ENCODE results near the gene BAZ2B. TPM values are rescaled to one million over a fixed set of nuclear protein-coding genes. Genes with fewer than 3 reads are reported as not detected.

The BAZ2B gene
- total RNA-seq, 2 experiments from 2014 or later = 17.9 to 18.5 TPM

DNA sequence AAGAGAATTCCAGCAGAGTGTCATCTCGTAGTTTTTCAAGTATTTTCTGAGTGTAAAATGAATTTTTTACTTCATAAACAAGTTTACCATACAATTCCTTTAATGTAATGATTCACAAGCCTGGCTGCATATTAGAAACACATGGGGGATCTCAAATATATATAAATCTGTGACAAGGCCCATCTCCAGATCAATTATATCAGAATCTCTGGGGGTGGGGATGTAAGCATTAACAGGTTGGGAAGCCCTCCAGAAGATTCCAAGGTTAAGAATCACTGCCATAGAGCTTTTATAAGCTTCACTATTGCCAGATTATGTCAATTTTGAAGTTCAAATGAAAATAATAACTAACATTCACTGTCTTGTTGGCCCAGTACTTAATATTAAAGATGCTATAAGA lies 111.2 kb downstream of the BAZ2B start:
- ATAC-seq (ENCODE audit: poor library complexity) = no peak

GRCh38 chr2:159501743-159502142 lies 114.6 kb downstream of the BAZ2B start:
- no peaks in the 10 kb centered on the region for H3K4me1 ChIP-seq (ENCODE audit: insufficient read depth, low read length)
- peaks cover 29% of the 10 kb centered on the region for H3K36me3 Mint-ChIP-seq (ENCODE audit: low read depth)
- intact Hi-C loops (cut with DNase I, micrococcal nuclease) = no loop called here
- peaks cover 31% of the 10 kb centered on the region for H3K4me1 Mint-ChIP-seq (ENCODE audit: low read depth)
- H3K27me3 ChIP-seq (ENCODE audit: control insufficient read depth in 1 of 2, insufficient read depth in 2 of 2, low read length in 2 of 2) = no peaks in the 10 kb centered on the region
- H3K27ac Mint-ChIP-seq = no peak overlapping the region
- H3K4me3 ChIP-seq (ENCODE audit: low read length) = no peak overlapping the region
- H3K4me3 Mint-ChIP-seq = no peak overlapping the region
- no peaks in the 10 kb centered on the region for H3K36me3 ChIP-seq (ENCODE audit: insufficient read depth, low read length)
- DNase-seq (no peak), ATAC-seq (ENCODE audit: poor library complexity) (no peak)
- H3K27ac ChIP-seq (ENCODE audit: low read depth in 1 of 2, low read length in 2 of 2) = no peak overlapping the region
- H3K27me3 Mint-ChIP-seq = no peaks in the 10 kb centered on the region
- ChIA-PET POLR2A (no interaction called here), CTCF (no interaction called here)
- peaks cover 0 to 4% of the 10 kb centered on the region in 2 experiments for H3K9me3 ChIP-seq (ENCODE audit: control insufficient read depth in 1 of 2, insufficient read depth in 1 of 2, low read length in 2 of 2)
- no peak for TF ChIP-seq CTCF (IDR thresholded peaks at IDR 0.05)
- peaks cover 14% of the 10 kb centered on the region for H3K9me3 Mint-ChIP-seq

More for the DNA sequence above, 111.2 kb downstream of the BAZ2B start:
- no peak for TF ChIP-seq CTCF (IDR thresholded peaks at IDR 0.05)
- Histone ChIP-seq H3K4me1 (ENCODE audit: insufficient read depth, low read length) (peaks cover 4% of the 10 kb centered on the region), H3K27me3 (ENCODE audit: control insufficient read depth in 1 of 2, insufficient read depth in 2 of 2, low read length in 2 of 2) (no peaks in the 10 kb centered on the region), H3K4me3 (ENCODE audit: low read length) (no peak overlapping the region), H3K27ac (ENCODE audit: low read depth in 1 of 2, low read length in 2 of 2) (no peak overlapping the region), H3K36me3 (ENCODE audit: insufficient read depth, low read length) (no peaks in the 10 kb centered on the region), H3K9me3 (ENCODE audit: control insufficient read depth in 1 of 2, insufficient read depth in 1 of 2, low read length in 2 of 2) (peaks cover 0 to 4% of the 10 kb centered on the region in 2 experiments)
- ChIA-PET CTCF (interaction anchor here (0.5 kb wide), 1 partner anchor 363 kb away, joined by 3 read pairs; no protein-coding TSS in a partner anchor), POLR2A (interaction anchor here (1.1 kb wide), 1 partner anchor 11 kb away, joined by 3 read pairs; no protein-coding TSS in a partner anchor)
- no peak overlapping the region for H3K27ac Mint-ChIP-seq
- intact Hi-C loops (cut with DNase I, micrococcal nuclease) = no loop called here
- H3K36me3 Mint-ChIP-seq (ENCODE audit: low read depth) = peaks cover 13% of the 10 kb centered on the region
- DNase-seq = no peak
- H3K4me3 Mint-ChIP-seq = no peak overlapping the region
- no peaks in the 10 kb centered on the region for H3K27me3 Mint-ChIP-seq
- peaks cover 9% of the 10 kb centered on the region for H3K9me3 Mint-ChIP-seq
- H3K4me1 Mint-ChIP-seq (ENCODE audit: low read depth) = peaks cover 23% of the 10 kb centered on the region

DNA sequence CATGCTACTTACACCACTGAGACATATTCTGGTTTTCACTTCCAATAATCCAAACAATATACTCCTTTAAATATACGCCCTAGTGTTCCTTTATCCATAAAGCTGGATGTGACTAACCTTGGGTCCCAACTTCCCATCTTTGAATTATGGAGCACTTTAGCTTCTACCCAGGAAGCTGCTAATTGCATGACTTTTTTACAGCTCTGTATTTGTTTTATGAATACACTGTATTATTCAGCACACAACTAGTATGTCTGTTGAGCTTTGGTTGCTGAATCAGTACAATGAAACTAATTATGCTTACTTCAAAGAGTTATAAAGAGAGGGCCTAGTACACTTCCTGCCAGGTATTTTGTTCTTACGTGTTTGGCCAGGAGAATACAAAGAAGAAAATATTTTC lies 118.5 kb downstream of the BAZ2B start:
- Mint-ChIP-seq H3K36me3 (ENCODE audit: low read depth) (peaks cover 24% of the 10 kb centered on the region), H3K27me3 (no peaks in the 10 kb centered on the region), H3K9me3 (peaks cover 10% of the 10 kb centered on the region), H3K4me1 (ENCODE audit: low read depth) (peaks cover 23% of the 10 kb centered on the region), H3K27ac (no peak overlapping the region), H3K4me3 (no peak overlapping the region)
- Histone ChIP-seq H3K9me3 (ENCODE audit: control insufficient read depth in 1 of 2, insufficient read depth in 1 of 2, low read length in 2 of 2) (peaks cover 0 to 4% of the 10 kb centered on the region in 2 experiments), H3K4me3 (ENCODE audit: low read length) (no peak overlapping the region), H3K4me1 (ENCODE audit: insufficient read depth, low read length) (no peaks in the 10 kb centered on the region), H3K27me3 (ENCODE audit: control insufficient read depth in 1 of 2, insufficient read depth in 2 of 2, low read length in 2 of 2) (no peaks in the 10 kb centered on the region), H3K36me3 (ENCODE audit: insufficient read depth, low read length) (no peaks in the 10 kb centered on the region), H3K27ac (ENCODE audit: low read depth in 1 of 2, low read length in 2 of 2) (peak overlapping the region in 1 of 2 donors; percentile 12)
- ChIA-PET CTCF (interaction anchor here (1.4 kb wide), 1 partner anchor 51 kb away, joined by 3 read pairs; no protein-coding TSS in a partner anchor), POLR2A (interaction anchor here (0.6 kb wide), 1 partner anchor 48 kb away, joined by 4 read pairs; no protein-coding TSS in a partner anchor)
- TF ChIP-seq CTCF (IDR thresholded peaks at IDR 0.05) = no peak
- DNase-seq = peak in 1 of 14 experiments; percentile 4
- intact Hi-C loops (cut with DNase I, micrococcal nuclease) = no loop called here
- ATAC-seq (ENCODE audit: poor library complexity) = no peak
